ENCODE data around the gene KCNK17.

Gene KCNK17

DNA sequence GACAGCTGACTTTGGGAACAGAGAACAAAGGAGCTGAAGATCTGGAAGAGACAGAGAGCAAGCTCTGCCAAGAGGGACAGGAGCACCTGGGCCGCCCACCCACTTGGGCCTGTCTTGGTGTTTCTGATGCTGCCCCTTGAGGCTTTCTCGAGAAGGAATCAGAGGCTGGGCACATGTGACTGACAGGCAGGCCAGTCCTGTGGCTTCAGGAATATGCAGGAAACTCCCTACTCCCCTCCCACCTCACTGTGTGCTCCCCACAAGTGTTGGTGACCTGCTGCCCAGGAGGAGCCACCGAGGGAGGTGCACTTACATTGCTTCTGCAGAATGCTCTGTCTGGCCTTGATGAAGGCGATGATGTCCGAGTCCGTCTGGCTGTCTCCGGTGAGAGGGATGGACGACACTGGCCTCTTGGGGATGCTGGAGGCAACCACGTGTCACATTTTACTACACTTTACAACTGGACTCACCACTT is 29.2 kb upstream of the KCNK17 start:
- CTCF ChIA-PET: no interaction called here
- TF ChIP-seq FOXM1 (IDR thresholded peaks at IDR 0.05; ENCODE audit: borderline replicate concordance) (no peak), TARDBP (IDR thresholded peaks at IDR 0.05) (no peak), ELF4 (IDR thresholded peaks at IDR 0.05) (no peak), ARNT (IDR thresholded peaks at IDR 0.05) (no peak), FOXA1 (IDR thresholded peaks at IDR 0.05) (no peak)
- TF ChIP-seq, protein P1, sequence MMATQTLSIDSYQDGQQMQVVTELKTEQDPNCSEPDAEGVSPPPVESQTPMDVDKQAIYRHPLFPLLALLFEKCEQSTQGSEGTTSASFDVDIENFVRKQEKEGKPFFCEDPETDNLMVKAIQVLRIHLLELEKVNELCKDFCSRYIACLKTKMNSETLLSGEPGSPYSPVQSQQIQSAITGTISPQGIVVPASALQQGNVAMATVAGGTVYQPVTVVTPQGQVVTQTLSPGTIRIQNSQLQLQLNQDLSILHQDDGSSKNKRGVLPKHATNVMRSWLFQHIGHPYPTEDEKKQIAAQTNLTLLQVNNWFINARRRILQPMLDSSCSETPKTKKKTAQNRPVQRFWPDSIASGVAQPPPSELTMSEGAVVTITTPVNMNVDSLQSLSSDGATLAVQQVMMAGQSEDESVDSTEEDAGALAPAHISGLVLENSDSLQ (IDR thresholded peaks at IDR 0.05): 0 out of 2 replicates have a peak, but pooled peaks have one; percentile 10
- DNase-seq (ENCODE audit: extremely low spot score): no peak
- POLR2A ChIA-PET: no interaction called here

DNA sequence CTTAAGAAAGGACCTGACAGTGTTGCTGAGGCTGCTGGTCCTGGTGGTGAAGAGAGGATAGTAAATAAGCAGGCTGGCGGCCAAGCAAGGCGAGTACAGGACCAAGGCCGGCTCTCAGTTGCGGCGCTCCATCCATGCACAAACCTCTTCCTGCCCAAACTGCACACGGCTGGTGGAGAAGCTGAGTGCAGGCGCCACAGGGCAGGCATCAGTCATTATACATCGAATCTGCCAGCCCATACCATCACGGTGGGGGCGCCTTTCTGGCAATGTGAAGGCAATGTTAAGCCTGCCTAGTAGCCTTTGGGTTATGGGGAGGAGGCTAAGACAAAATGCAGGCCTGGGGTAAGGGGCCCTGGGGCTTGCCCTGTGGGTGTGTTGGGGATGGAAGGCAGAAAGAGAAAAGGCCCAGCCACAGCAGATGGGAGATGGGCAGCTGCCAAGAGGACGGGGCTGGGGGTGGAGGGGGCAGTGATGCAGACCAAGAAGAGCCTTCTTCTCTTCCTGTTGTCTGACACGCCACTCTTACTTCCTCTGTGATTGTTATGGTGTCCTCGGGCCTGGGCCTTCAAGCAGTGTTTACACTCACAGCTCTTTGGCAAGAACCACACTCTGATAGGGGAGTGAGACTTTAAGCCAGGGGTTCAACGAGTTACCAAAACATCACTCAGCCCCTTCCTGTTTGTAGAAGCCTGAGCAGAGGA is 28.6 kb upstream of the KCNK17 start:
- DNase-seq (ENCODE audit: extremely low spot score): no peak
- TF ChIP-seq ZNF384 (IDR thresholded peaks at IDR 0.05) (no peak), FOXA1 (IDR thresholded peaks at IDR 0.05) (no peak), NFRKB (IDR thresholded peaks at IDR 0.05) (no peak), SP1 (IDR thresholded peaks at IDR 0.05) (no peak)
- ChIA-PET CTCF (no interaction called here), POLR2A (interaction anchor here (0.7 kb wide), 1 partner anchor 1450 kb away, joined by 4 read pairs; no protein-coding TSS in a partner anchor)

DNA sequence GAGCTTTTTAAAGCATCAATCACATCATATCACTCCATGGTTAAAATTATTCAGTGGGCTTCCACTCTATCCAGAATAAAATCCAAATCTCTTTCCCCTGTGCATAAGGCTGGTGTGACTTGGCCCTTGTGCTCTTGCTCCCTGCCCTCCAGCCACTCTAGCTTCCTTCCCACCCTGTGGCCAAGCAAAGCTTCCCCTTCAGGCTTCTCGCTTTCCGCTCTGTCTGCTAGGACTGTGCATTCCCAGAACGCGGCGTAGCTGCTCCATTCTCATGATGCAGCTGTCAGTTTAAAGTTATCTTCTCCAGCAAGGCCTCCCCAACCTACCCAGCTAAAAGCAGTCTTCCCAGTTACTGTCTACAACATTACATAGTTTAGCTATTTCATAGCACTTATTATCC is 27.7 kb upstream of the KCNK17 start:
- TF ChIP-seq FOXM1 (IDR thresholded peaks at IDR 0.05; ENCODE audit: borderline replicate concordance) (no peak), LEF1 (IDR thresholded peaks at IDR 0.05; ENCODE audit: borderline replicate concordance) (no peak)
- CTCF ChIA-PET: no interaction called here
- POLR2A ChIA-PET: no interaction called here

DNA sequence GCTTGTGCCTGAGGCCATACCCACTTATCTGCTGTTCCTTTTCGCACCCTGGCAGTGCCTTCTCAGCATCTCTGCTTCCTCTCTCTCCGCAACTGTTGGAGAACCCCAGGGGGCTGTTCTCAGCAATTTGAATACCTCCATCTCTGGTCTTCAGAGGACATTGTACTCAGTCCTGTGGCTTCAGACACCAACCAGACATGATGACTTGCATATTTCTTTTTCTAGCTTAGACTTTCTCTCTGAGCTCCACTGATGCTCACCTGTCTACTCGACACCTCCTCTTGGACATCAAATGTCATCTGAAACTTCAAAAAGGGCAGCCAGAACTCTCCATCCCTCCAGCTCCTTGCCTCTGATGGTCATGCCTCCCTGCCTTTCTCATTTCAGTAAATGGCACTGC is 27.1 kb upstream of the KCNK17 start:
- POLR2A ChIA-PET: no interaction called here
- DNase-seq (ENCODE audit: extremely low spot score): no peak
- CTCF ChIA-PET: no interaction called here
- TF ChIP-seq ZNF384 (IDR thresholded peaks at IDR 0.05) (no peak), LEF1 (IDR thresholded peaks at IDR 0.05; ENCODE audit: borderline replicate concordance) (no peak), SUZ12 (IDR thresholded peaks at IDR 0.05) (no peak), NFRKB (IDR thresholded peaks at IDR 0.05) (no peak)
- TF ChIP-seq, protein P1 (IDR thresholded peaks at IDR 0.05): no peak

More for the DNA sequence above, 27.7 kb upstream of the KCNK17 start:
- no peak for DNase-seq (ENCODE audit: extremely low spot score)

DNA sequence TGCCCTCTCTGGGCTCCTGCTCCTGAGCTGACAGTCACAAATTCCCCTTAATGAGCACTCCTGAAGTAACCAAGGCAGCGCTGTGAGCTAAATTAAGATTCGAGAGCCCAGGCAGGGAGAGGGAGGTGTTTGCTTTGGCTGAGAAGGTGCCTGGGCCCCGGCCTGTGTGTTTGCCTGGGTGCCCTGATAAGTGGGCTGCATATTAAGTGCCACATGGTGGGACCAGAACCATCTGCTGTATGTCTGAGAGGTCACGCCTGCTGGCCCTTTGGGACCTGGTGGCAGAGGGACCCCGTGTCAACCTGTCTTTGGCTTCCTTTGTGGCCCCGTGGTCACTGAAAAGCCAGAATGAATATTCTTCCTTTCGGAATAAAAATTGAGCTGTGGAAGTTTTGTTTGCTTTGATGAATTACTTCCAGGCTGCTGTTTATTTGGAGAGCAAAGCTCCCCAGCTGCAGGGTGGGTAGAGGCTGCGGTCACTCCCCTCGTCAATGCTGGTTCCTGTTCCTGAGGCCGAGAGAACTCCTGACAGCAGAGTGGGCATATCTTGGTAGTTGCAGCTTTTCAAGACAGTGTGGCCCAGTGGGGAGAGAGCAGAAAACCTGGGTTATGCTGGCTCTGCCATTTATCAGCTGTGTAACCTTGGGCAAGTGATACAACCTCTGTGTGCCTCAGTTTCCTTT is 25.8 kb upstream of the KCNK17 start:
- no peak for DNase-seq (ENCODE audit: extremely low spot score)
- POLR2A ChIA-PET: no interaction called here
- TF ChIP-seq LEF1 (IDR thresholded peaks at IDR 0.05; ENCODE audit: borderline replicate concordance) (no peak), ZNF384 (IDR thresholded peaks at IDR 0.05) (no peak), CTBP1 (IDR thresholded peaks at IDR 0.05; ENCODE audit: borderline replicate concordance) (no peak)
- CTCF ChIA-PET: interaction anchor here (0.6 kb wide), 1 partner anchor 445 kb away, joined by 4 read pairs; no protein-coding TSS in a partner anchor

DNA sequence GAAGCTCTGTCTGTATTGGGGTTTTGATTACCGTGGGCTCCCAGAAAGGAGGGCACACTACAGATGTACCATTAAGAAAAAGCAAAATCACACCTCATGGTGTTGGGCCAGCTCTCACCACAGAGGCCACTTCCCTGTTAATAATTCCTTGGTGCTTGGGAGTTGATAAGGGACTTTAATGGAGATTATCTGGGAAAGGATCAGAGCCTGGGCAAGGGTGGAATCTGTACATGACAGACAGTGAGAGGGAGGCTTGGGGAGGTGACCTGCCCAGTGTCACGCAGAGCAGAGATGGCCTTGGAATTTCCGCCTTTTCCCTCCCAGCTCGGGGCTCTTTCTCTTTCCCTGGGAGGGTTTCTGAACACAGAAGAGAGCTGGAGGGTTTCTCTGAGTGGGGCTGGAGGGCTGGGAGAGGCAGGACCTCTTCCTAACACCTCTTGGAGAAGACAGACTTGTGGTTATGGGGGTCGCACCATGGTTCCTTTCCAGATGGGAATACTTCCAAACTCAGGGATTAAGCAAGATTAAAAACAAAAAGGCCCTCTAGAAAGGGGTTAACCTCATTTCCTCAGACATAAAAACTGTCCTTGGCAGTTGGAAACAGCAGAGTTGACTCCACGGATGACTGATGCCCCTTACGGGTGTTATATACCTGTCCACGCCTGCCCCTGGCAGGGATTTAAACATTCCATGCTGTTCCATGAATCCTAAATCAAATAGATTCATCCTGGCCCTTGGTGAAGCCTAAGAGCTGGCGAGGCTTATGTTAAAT is 25.1 kb upstream of the KCNK17 start:
- CTCF ChIA-PET: interaction anchor here (0.5 kb wide), 1 partner anchor 82 kb away, joined by 5 read pairs; no protein-coding TSS in a partner anchor
- no peak for TF ChIP-seq ZNF384 (IDR thresholded peaks at IDR 0.05)
- TF ChIP-seq SP1 (IDR thresholded peaks at IDR 0.05): no peak
- no peak for TF ChIP-seq ELF4 (IDR thresholded peaks at IDR 0.05)
- POLR2A ChIA-PET: no interaction called here
- DNase-seq (ENCODE audit: extremely low spot score): no peak

DNA sequence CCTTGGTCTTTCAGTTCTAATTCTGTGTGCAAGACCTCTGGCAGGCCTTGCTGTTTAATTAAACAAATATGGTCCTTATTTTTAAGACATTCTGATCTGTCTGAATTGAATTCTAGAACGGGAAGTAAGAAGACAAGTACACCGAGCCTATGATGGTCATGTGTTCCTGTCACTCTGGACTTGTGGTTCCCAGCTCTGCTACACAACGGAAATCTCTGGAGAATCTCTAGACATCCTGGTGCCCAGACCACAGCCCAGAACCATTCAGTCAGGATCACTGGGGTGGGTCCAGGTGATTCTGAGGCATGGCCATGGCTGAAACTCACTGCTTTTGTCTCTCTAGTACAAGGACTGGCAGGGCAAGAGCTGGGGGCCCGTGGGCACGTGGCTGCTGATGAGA is 24.2 kb upstream of the KCNK17 start:
- ChIA-PET POLR2A (no interaction called here), CTCF (interaction anchor here (0.5 kb wide), 1 partner anchor 81 kb away, joined by 5 read pairs; no protein-coding TSS in a partner anchor)
- TF ChIP-seq SUZ12 (IDR thresholded peaks at IDR 0.05) (no peak), ELF4 (IDR thresholded peaks at IDR 0.05) (no peak), ZNF384 (IDR thresholded peaks at IDR 0.05) (no peak)
- no peak for DNase-seq (ENCODE audit: extremely low spot score)

DNA sequence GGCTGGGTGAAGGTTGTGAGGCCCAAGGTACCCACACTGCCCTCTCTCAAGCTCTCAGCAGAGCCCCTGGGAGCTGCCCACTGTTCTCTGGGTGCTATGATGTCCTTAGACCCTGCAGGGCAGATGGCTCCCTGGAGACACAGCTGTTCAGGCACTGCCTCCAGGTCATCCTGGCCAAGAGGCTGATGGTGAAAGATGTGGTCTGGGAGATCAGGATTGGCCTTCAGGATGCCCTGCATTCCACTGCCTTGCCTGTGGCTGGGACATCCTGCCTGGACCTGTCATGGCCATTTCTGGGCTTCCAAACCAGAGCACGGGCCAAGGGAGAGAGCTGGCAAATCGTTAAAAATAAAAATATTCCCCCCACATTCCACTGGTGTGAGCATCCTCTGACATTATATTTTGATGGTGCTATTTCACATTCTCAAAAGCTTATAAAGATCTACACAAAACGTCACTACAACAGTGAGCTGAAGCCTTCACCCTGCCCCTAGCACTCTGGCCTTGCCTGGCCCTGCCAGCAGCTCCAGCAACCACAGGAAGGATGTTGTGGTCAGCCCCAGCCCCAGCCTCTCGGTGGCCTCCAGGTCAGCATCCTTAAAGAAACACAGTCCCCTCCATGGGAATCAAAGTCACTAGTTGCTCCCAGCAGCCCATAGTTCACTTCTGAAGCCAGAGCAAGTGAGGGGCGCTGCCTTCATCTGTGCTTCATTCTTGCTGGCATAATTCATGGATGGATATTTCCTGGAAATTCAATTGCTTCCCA is 21.7 kb upstream of the KCNK17 start:
- CTCF ChIA-PET: no interaction called here
- POLR2A ChIA-PET: no interaction called here
- TF ChIP-seq NFRKB (IDR thresholded peaks at IDR 0.05) (no peak), ELF4 (IDR thresholded peaks at IDR 0.05) (no peak)
- DNase-seq (ENCODE audit: extremely low spot score): no peak
